GM23338 (cell line): Measurements from ENCODE around the gene EYS. TPM values are rescaled to one million over a fixed set of nuclear protein-coding genes. Genes with fewer than 3 reads are reported as not detected.

ENCODE experiments used
- ATAC-seq: fragments of 200-7000 bp; cut with Tn5 transposase; 3 replicates; pipeline ENCODE4 v1.9.1; 2020
- DNase-seq: peaks from one replicate; pipeline ENCODE4 v3.0.0-alpha.2; 2015; ENCODE audit warnings: low spot score
- H2AFZ ChIP-seq: fragments of 200-600 bp; sonication (generic); 2 replicates; pipeline ENCODE4 v1.8.0; 2016; ENCODE audit warnings: antibody characterized with exemption, mild to moderate bottlenecking, moderate library complexity
- H3F3A ChIP-seq: fragments of 200-600 bp; sonication (generic); replicated peaks from 2 replicates; pipeline ENCODE4 v1.8.0; 2017; ENCODE audit warnings: antibody characterized with exemption, mixed run types, low read depth
- H3K27ac ChIP-seq: fragments of 200-600 bp; sonication (generic); 2 replicates; pipeline ENCODE4 v1.6.1; 2016; ENCODE audit warnings: low read depth
- H3K27me3 ChIP-seq: fragments of 200-600 bp; sonication (generic); 2 replicates; pipeline ENCODE4 v1.8.0; 2016; ENCODE audit warnings: mild to moderate bottlenecking, mixed run types, moderate library complexity; ENCODE audit not compliant: insufficient read depth
- H3K36me3 ChIP-seq: fragments of 200-600 bp; sonication (generic); 2 replicates; pipeline ENCODE4 v1.8.0; 2016; ENCODE audit warnings: mild to moderate bottlenecking; ENCODE audit not compliant: insufficient read depth
- H3K4me1 ChIP-seq: fragments of 200-600 bp; sonication (generic); 2 replicates; pipeline ENCODE4 v1.8.0; 2016; ENCODE audit warnings: mild to moderate bottlenecking, moderate library complexity; ENCODE audit not compliant: insufficient read depth
- H3K4me2 ChIP-seq: fragments of 200-600 bp; sonication (generic); 2 replicates; pipeline ENCODE4 v1.7.1; 2017; ENCODE audit warnings: mixed run types
- H3K4me3 ChIP-seq: fragments of 200-600 bp; sonication (generic); 2 replicates; pipeline ENCODE4 v1.6.1; 2016; ENCODE audit warnings: mixed run types
- H3K79me2 ChIP-seq: fragments of 200-600 bp; sonication (generic); replicated peaks from 2 replicates; pipeline ENCODE4 v1.8.0; 2017; ENCODE audit warnings: mild to moderate bottlenecking; ENCODE audit not compliant: insufficient read depth
- H3K9me2 ChIP-seq: fragments of 200-600 bp; sonication (generic); 2 replicates; pipeline ENCODE4 v1.8.0; 2017; ENCODE audit not compliant: insufficient read depth
- H4K20me1 ChIP-seq: fragments of 200-600 bp; sonication (generic); replicated peaks from 2 replicates; pipeline ENCODE4 v1.8.0; 2017; ENCODE audit warnings: mild to moderate bottlenecking; ENCODE audit not compliant: insufficient read depth
- H3K27ac Mint-ChIP-seq: 2 replicates; pipeline ENCODE4 v1.8.0; 2020; ENCODE audit warnings: inconsistent platforms, mild to moderate bottlenecking, moderate library complexity, mixed read lengths
- H3K27me3 Mint-ChIP-seq: 3 replicates; pipeline ENCODE4 v1.8.0; 2022; ENCODE audit warnings: low read depth, mild to moderate bottlenecking, moderate library complexity, mixed read lengths, inconsistent platforms; ENCODE audit not compliant: insufficient read depth, poor library complexity
- H3K36me3 Mint-ChIP-seq: 3 replicates; pipeline ENCODE4 v1.8.0; 2021; ENCODE audit warnings: low read depth, mild to moderate bottlenecking, inconsistent platforms, moderate library complexity, mixed read lengths
- H3K4me1 Mint-ChIP-seq: 3 replicates; pipeline ENCODE4 v1.8.0; 2020; ENCODE audit warnings: mild to moderate bottlenecking, inconsistent platforms, mixed read lengths
- H3K4me3 Mint-ChIP-seq: 3 replicates; pipeline ENCODE4 v1.8.0; 2021; ENCODE audit warnings: moderate library complexity, mild to moderate bottlenecking, inconsistent platforms, mixed read lengths
- H3K9me3 Mint-ChIP-seq: 3 replicates; pipeline ENCODE4 v1.8.0; 2020; ENCODE audit warnings: moderate library complexity, mild to moderate bottlenecking, inconsistent platforms, mixed read lengths
- CTCF ChIP-seq, 2 experiments: fragments of 200-600 bp in 1 of 2; sonication (generic) in 1 of 2; conservative IDR thresholded peaks; 2 replicates each; pipeline versions ENCODE4 v1.5.1 to v1.6.1; 2016 to 2017; ENCODE audit warnings: antibody characterized with exemption in 2 of 2, low read depth in 2 of 2, mild to moderate bottlenecking in 2 of 2, moderate library complexity in 1 of 2
- EZH2phosphoT487 ChIP-seq: fragments of 200-600 bp; sonication (generic); IDR thresholded peaks from one replicate; pipeline ENCODE4 v1.8.1; 2018; ENCODE audit warnings: antibody characterized with exemption; ENCODE audit not compliant: unreplicated experiment
- NANOG ChIP-seq: IDR thresholded peaks from 2 replicates; pipeline ENCODE4 v1.6.1; 2016; ENCODE audit warnings: antibody characterized with exemption, borderline replicate concordance
- ZNF331 ChIP-seq: fragments of 250-450 bp; sonication (Bioruptor Pico); IDR thresholded peaks from 2 replicates; pipeline ENCODE4 v1.5.0; 2020; ENCODE audit warnings: low read depth, mild to moderate bottlenecking, moderate library complexity
- polyA plus RNA-seq: library from polyadenylated mRNA; unstranded; fragments of >200 nt; fragmentation: Nextera tagmentation; extraction: Ambion mirVana; gene quantifications from 2 replicates; pipeline ENCODE4 v1.2.1, GENCODE V29; 2016
- total RNA-seq: library from RNA; depleted of rRNA; stranded (reverse); fragments of >200 nt; shearing (Covaris generic); gene quantifications from 2 replicates; pipeline ENCODE4 v1.2.3, GENCODE V29; 2014

EYS gene
- total and polyA plus RNA-seq, 2 experiments from 2014 or later: 0.38 to 0.52 TPM

GRCh38 chr6:65449926-65450325, 257.1 kb downstream of the EYS start:
- no peaks in the 10 kb centered on the region for H3K27me3 ChIP-seq
- no peak for TF ChIP-seq NANOG
- no peaks in the 10 kb centered on the region for H3K79me2 ChIP-seq
- H3F3A ChIP-seq: no peaks in the 10 kb centered on the region
- H3K9me2 ChIP-seq: no peaks in the 10 kb centered on the region
- no peak overlapping the region for H2AFZ ChIP-seq
- peaks cover 20% of the 10 kb centered on the region for H3K4me1 ChIP-seq
- Mint-ChIP-seq H3K4me3 (no peak overlapping the region), H3K36me3 (peaks cover 3% of the 10 kb centered on the region; the same call in 1 of the 3 replicates), H3K27ac (peak overlapping the region; percentile 29; the same call in 1 of the 2 replicates), H3K9me3 (peaks cover 7% of the 10 kb centered on the region), H3K4me1 (peaks cover 26% of the 10 kb centered on the region; the same call in 2 of the 3 replicates), H3K27me3 (no peaks in the 10 kb centered on the region)
- no peak overlapping the region for H3K4me3 ChIP-seq
- no peak for DNase-seq
- no peaks in the 10 kb centered on the region for H3K36me3 ChIP-seq
- H3K27ac ChIP-seq: peak overlapping the region; percentile 18
- no peak for ATAC-seq
- peak overlapping the region; percentile 37 for H3K4me2 ChIP-seq
- no peaks in the 10 kb centered on the region for H4K20me1 ChIP-seq

GRCh38 chr6:65448866-65449265, 258.2 kb downstream of the EYS start:
- Histone ChIP-seq H3K4me2 (no peak overlapping the region), H3K27ac (no peak overlapping the region), H3K36me3 (no peaks in the 10 kb centered on the region), H3F3A (no peaks in the 10 kb centered on the region), H3K27me3 (no peaks in the 10 kb centered on the region), H2AFZ (no peak overlapping the region), H3K79me2 (no peaks in the 10 kb centered on the region), H4K20me1 (no peaks in the 10 kb centered on the region), H3K4me1 (peaks cover 20% of the 10 kb centered on the region), H3K9me2 (no peaks in the 10 kb centered on the region), H3K4me3 (no peak overlapping the region)
- Mint-ChIP-seq H3K36me3 (peaks cover 3% of the 10 kb centered on the region; the same call in 1 of the 3 replicates), H3K4me3 (no peak overlapping the region), H3K9me3 (peaks cover 7% of the 10 kb centered on the region), H3K27ac (0 out of 2 replicates have a peak overlapping the region, but pooled peaks have one; percentile 21), H3K27me3 (no peaks in the 10 kb centered on the region), H3K4me1 (peaks cover 26% of the 10 kb centered on the region; the same call in 2 of the 3 replicates)
- peak; percentile 36; the same call in 2 of the 3 replicates for ATAC-seq
- peak; percentile 33 for DNase-seq
- TF ChIP-seq NANOG (peak; percentile 53; the same call in 1 of the 2 replicates), ZNF331 (CRISPR knock-in tag) (no peak)

GRCh38 chr6:65436281-65436680, 270.7 kb downstream of the EYS start:
- ATAC-seq: no peak

More at GRCh38 chr6:65436281-65436680, 270.7 kb downstream of the EYS start:
- H3K36me3 Mint-ChIP-seq: peaks cover 3% of the 10 kb centered on the region; the same call in 1 of the 3 replicates
- H2AFZ ChIP-seq: no peak overlapping the region
- no peaks in the 10 kb centered on the region for H3K4me1 Mint-ChIP-seq
- no peaks in the 10 kb centered on the region for H3K27me3 ChIP-seq
- H3K9me2 ChIP-seq: no peaks in the 10 kb centered on the region
- no peaks in the 10 kb centered on the region for H3F3A ChIP-seq
- H3K27me3 Mint-ChIP-seq: no peaks in the 10 kb centered on the region
- H3K36me3 ChIP-seq: no peaks in the 10 kb centered on the region
- H3K27ac Mint-ChIP-seq: no peak overlapping the region
- H4K20me1 ChIP-seq: no peaks in the 10 kb centered on the region
- no peaks in the 10 kb centered on the region for H3K79me2 ChIP-seq
- H3K9me3 Mint-ChIP-seq: peaks cover 4% of the 10 kb centered on the region; the same call in 2 of the 3 replicates
- no peaks in the 10 kb centered on the region for H3K4me1 ChIP-seq
- H3K4me3 Mint-ChIP-seq: no peak overlapping the region
- no peak for DNase-seq
- H3K4me3 ChIP-seq: no peak overlapping the region
- H3K4me2 ChIP-seq: no peak overlapping the region
- TF ChIP-seq NANOG: no peak
- no peak for TF ChIP-seq EZH2phosphoT487
- TF ChIP-seq CTCF (conservative IDR thresholded peaks at IDR 0.05; ENCODE audit: low read depth in 2 of 2): no peak
- no peak overlapping the region for H3K27ac ChIP-seq
